Caco-2 (cell line): ENCODE data around the gene RSL1D1. TPM values are rescaled to one million over a fixed set of nuclear protein-coding genes. Genes with fewer than 3 reads are reported as not detected.
"Not testable (repeated sequence)": the region's sequence is repeated elsewhere in the genome, so short reads cannot be mapped to it uniquely, and the experiment has no call there.

ENCODE experiments used
- BruUV-seq: library from RNA; stranded (reverse); fragments of 400-500 nt; replicated peaks from 2 replicates; lab custom pipeline; 2021; lab: Mats Ljungman, UMichigan
- CTCF ChIA-PET: fragments of 300-600 bp; sonication (Branson Sonifier 250); formaldehyde crosslinking; loops from one replicate; lab custom pipeline; 2022; ENCODE audit warnings: antibody characterized with exemption; lab: Charles Lee
- POLR2A ChIA-PET: fragments of 300-600 bp; sonication (Branson Sonifier 250); formaldehyde crosslinking; loops from one replicate; lab custom pipeline; 2022; ENCODE audit warnings: antibody characterized with exemption; lab: Charles Lee
- DNase-seq, 2 experiments: peaks; one replicate each; pipeline versions ENCODE4 v3.0.0 to v3.0.0-alpha.2; 2020 to 2022
- H3K27me3 ChIP-seq: replicated peaks from 2 replicates; pipeline ENCODE4 v1.6.0; 2011; ENCODE audit warnings: low read length; ENCODE audit not compliant: control insufficient read depth, insufficient read depth
- H3K36me3 ChIP-seq: 2 replicates; pipeline ENCODE4 v1.5.1; 2011; ENCODE audit warnings: low read length; ENCODE audit not compliant: control insufficient read depth, insufficient read depth
- H3K4me1 ChIP-seq: fragments of 250-450 bp; sonication (Bioruptor Pico); 2 replicates; pipeline ENCODE4 v1.5.1; 2020; ENCODE audit warnings: mild to moderate bottlenecking
- H3K4me3 ChIP-seq: 2 replicates; pipeline ENCODE4 v1.5.1; 2011; ENCODE audit warnings: low read depth, mild to moderate bottlenecking, control low read depth, low read length
- H3K9me3 ChIP-seq: fragments of 250-450 bp; sonication (Bioruptor Pico); 2 replicates; pipeline ENCODE4 v1.5.1; 2020; ENCODE audit warnings: mild to moderate bottlenecking, moderate library complexity
- H3K27ac Mint-ChIP-seq: one replicate; pipeline ENCODE4 v1.8.0; 2022; ENCODE audit warnings: mixed read lengths; ENCODE audit not compliant: unreplicated experiment
- H3K27me3 Mint-ChIP-seq: one replicate; pipeline ENCODE4 v1.8.0; 2022; ENCODE audit warnings: mixed read lengths; ENCODE audit not compliant: insufficient read depth, unreplicated experiment
- H3K36me3 Mint-ChIP-seq: one replicate; pipeline ENCODE4 v1.8.0; 2022; ENCODE audit warnings: mild to moderate bottlenecking, mixed read lengths; ENCODE audit not compliant: insufficient read depth, unreplicated experiment
- H3K4me1 Mint-ChIP-seq: one replicate; pipeline ENCODE4 v1.8.0; 2022; ENCODE audit warnings: low read depth, mixed read lengths; ENCODE audit not compliant: unreplicated experiment
- H3K4me3 Mint-ChIP-seq: one replicate; pipeline ENCODE4 v1.8.0; 2022; ENCODE audit warnings: mild to moderate bottlenecking, moderate library complexity, mixed read lengths; ENCODE audit not compliant: unreplicated experiment
- H3K9me3 Mint-ChIP-seq: one replicate; pipeline ENCODE4 v1.8.0; 2022; ENCODE audit warnings: mixed read lengths; ENCODE audit not compliant: unreplicated experiment
- intact Hi-C: fragments of 100-400 bp; cut with micrococcal nuclease; formaldehyde crosslinking; loops from one replicate; pipeline ENCODE4 v1.10.0; 2022; ENCODE audit not compliant: unreplicated experiment
- total RNA-seq: library from RNA; stranded (reverse); gene quantifications from 2 replicates; pipeline ENCODE4 v1.2.3, GENCODE V29; 2022
- TF ChIP-seq, protein P1 (sequence below), 2 experiments: fragments of 200-600 bp in 1 of 2; IDR thresholded peaks; 1 replicate in 1 of 2; 2 replicates in 1 of 2; pipeline versions ENCODE4 v1.5.1 to v1.8.0; 2011 to 2022; ENCODE audit warnings: antibody characterized with exemption in 1 of 2, control low read depth in 1 of 2, inconsistent platforms in 1 of 2, low read depth in 1 of 2, low read length in 1 of 2, mild to moderate bottlenecking in 1 of 2, moderate library complexity in 1 of 2; ENCODE audit not compliant: insufficient read depth in 1 of 2, severe bottlenecking in 1 of 2, unreplicated experiment in 1 of 2

Gene RSL1D1
- total RNA-seq, 1 experiment from 2014 or later, result 227 TPM

GRCh38 chr16:11816123-11816522, 35.2 kb downstream of the RSL1D1 start:
- BruUV-seq, result no TSS peak
- CTCF ChIA-PET, result no interaction called here
- Mint-ChIP-seq H3K27me3 (no peaks in the 10 kb centered on the region), H3K4me1 (no peaks in the 10 kb centered on the region), H3K27ac (no peak overlapping the region), H3K9me3 (no peaks in the 10 kb centered on the region), H3K36me3 (no peaks in the 10 kb centered on the region), H3K4me3 (no peak overlapping the region)
- POLR2A ChIA-PET, result no interaction called here
- no peaks in the 10 kb centered on the region for H3K4me1 ChIP-seq
- H3K36me3 ChIP-seq, result no peaks in the 10 kb centered on the region
- no peaks in the 10 kb centered on the region for H3K27me3 ChIP-seq
- intact Hi-C loops, result loop anchor here (10.0 kb wide), 1 partner anchor 411 kb away; no protein-coding TSS in a partner anchor
- DNase-seq, result no peak
- H3K4me3 ChIP-seq, result no peak overlapping the region
- H3K9me3 ChIP-seq, result no peaks in the 10 kb centered on the region
- TF ChIP-seq, protein P1, sequence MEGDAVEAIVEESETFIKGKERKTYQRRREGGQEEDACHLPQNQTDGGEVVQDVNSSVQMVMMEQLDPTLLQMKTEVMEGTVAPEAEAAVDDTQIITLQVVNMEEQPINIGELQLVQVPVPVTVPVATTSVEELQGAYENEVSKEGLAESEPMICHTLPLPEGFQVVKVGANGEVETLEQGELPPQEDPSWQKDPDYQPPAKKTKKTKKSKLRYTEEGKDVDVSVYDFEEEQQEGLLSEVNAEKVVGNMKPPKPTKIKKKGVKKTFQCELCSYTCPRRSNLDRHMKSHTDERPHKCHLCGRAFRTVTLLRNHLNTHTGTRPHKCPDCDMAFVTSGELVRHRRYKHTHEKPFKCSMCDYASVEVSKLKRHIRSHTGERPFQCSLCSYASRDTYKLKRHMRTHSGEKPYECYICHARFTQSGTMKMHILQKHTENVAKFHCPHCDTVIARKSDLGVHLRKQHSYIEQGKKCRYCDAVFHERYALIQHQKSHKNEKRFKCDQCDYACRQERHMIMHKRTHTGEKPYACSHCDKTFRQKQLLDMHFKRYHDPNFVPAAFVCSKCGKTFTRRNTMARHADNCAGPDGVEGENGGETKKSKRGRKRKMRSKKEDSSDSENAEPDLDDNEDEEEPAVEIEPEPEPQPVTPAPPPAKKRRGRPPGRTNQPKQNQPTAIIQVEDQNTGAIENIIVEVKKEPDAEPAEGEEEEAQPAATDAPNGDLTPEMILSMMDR (IDR thresholded peaks at IDR 0.05; ENCODE audit: insufficient read depth in 1 of 2, low read depth in 1 of 2, low read length in 1 of 2, severe bottlenecking in 1 of 2, unreplicated experiment in 1 of 2), result no peak

GRCh38 chr16:11814800-11815199, 36.5 kb downstream of the RSL1D1 start:
- H3K27me3 ChIP-seq, H3K4me1 ChIP-seq, BruUV-seq, DNase-seq, H3K36me3 Mint-ChIP-seq, H3K4me3 Mint-ChIP-seq, H3K27ac Mint-ChIP-seq, H3K27me3 Mint-ChIP-seq, H3K4me3 ChIP-seq, H3K36me3 ChIP-seq, H3K9me3 ChIP-seq, H3K4me1 Mint-ChIP-seq, POLR2A ChIA-PET, H3K9me3 Mint-ChIP-seq: not testable (repeated sequence)
- CTCF ChIA-PET, result interaction anchor here (0.9 kb wide), 1 partner anchor 419 kb away, joined by 4 read pairs; no protein-coding TSS in a partner anchor
- intact Hi-C loops, result loop anchor here (10.0 kb wide), 1 partner anchor 410 kb away; no protein-coding TSS in a partner anchor

- no peak overlapping the region for H3K4me3 ChIP-seq
- no peaks in the 10 kb centered on the region for H3K36me3 Mint-ChIP-seq
- H3K4me1 Mint-ChIP-seq, result no peaks in the 10 kb centered on the region
- H3K27me3 ChIP-seq, result no peaks in the 10 kb centered on the region
- CTCF ChIA-PET, result no interaction called here
- H3K36me3 ChIP-seq, result no peaks in the 10 kb centered on the region
- no peak overlapping the region for H3K27ac Mint-ChIP-seq
- no peaks in the 10 kb centered on the region for H3K9me3 Mint-ChIP-seq
- H3K4me1 ChIP-seq, result no peaks in the 10 kb centered on the region
- TF ChIP-seq, protein P1 (IDR thresholded peaks at IDR 0.05; ENCODE audit: insufficient read depth in 1 of 2, low read depth in 1 of 2, low read length in 1 of 2, severe bottlenecking in 1 of 2, unreplicated experiment in 1 of 2), result no peak
- POLR2A ChIA-PET, result no interaction called here
- DNase-seq, result no peak
- H3K27me3 Mint-ChIP-seq, result no peaks in the 10 kb centered on the region
- no peak overlapping the region for H3K4me3 Mint-ChIP-seq
- intact Hi-C loops, result no loop called here
- H3K9me3 ChIP-seq, result no peaks in the 10 kb centered on the region
- BruUV-seq, result no TSS peak
Observed at GRCh38 chr16:11806721-11807120, 44.6 kb downstream of the RSL1D1 start.

- Mint-ChIP-seq H3K4me1 (no peaks in the 10 kb centered on the region), H3K36me3 (no peaks in the 10 kb centered on the region), H3K27ac (no peak overlapping the region), H3K27me3 (no peaks in the 10 kb centered on the region), H3K9me3 (no peaks in the 10 kb centered on the region), H3K4me3 (no peak overlapping the region)
- no peaks in the 10 kb centered on the region for H3K4me1 ChIP-seq
- H3K9me3 ChIP-seq, result no peaks in the 10 kb centered on the region
- intact Hi-C loops, result no loop called here
- BruUV-seq, result no TSS peak
- no peak for DNase-seq
- H3K4me3 ChIP-seq, result no peak overlapping the region
- ChIA-PET CTCF (no interaction called here), POLR2A (no interaction called here)
- no peaks in the 10 kb centered on the region for H3K27me3 ChIP-seq
- TF ChIP-seq, protein P1 (IDR thresholded peaks at IDR 0.05; ENCODE audit: insufficient read depth in 1 of 2, low read depth in 1 of 2, low read length in 1 of 2, severe bottlenecking in 1 of 2, unreplicated experiment in 1 of 2), result no peak
- no peaks in the 10 kb centered on the region for H3K36me3 ChIP-seq
Observed at GRCh38 chr16:11805556-11805955, 45.8 kb downstream of the RSL1D1 start.
